ENCODE data around the gene PCDHGA5.
A peak's percentile ranks its signal among the peaks of the same experiment; 100 is the strongest.
"Not testable (repeated sequence)": the region's sequence is repeated elsewhere in the genome, so short reads cannot be mapped to it uniquely, and the experiment has no call there.

The PCDHGA5 gene
- long read RNA-seq = 0 reads

- Histone ChIP-seq H3K4me3 (replicated peaks; ENCODE audit: insufficient read depth, low read length) (peak within 1 kb of the TSS; percentile 16), H3K27ac (replicated peaks) (no peak within 1 kb of the TSS), H3K27me3 (ENCODE audit: insufficient read depth, poor library complexity, severe bottlenecking) (no peaks in the 10 kb centered on the region)
- TF ChIP-seq REST (IDR thresholded peaks at IDR 0.05; ENCODE audit: insufficient replicate concordance, low read depth) (no peak), CTCF (IDR thresholded peaks at IDR 0.05; ENCODE audit: insufficient read depth, low read length) (no peak), GABPA (IDR thresholded peaks at IDR 0.05; ENCODE audit: low read depth) (no peak), SPI1 (IDR thresholded peaks at IDR 0.05; ENCODE audit: borderline replicate concordance, low read depth) (no peak), POLR2AphosphoS5 (IDR thresholded peaks at IDR 0.05; ENCODE audit: low read depth) (no peak)
- DNase-seq (ENCODE audit: low read depth in 1 of 2, low spot score in 1 of 2) = no peak
These were observed at the start of gene PCDHGA5 for GRCh38 chr5:141363952-141364660. Gene PCDHGA5 (plus strand): TSS chr5:141364162. CDS start chr5:141364331, 169 bp downstream.

GRCh38 chr5:141316963-141317362 is 47.0 kb upstream of the PCDHGA5 start:
- H3K27me3 ChIP-seq (ENCODE audit: insufficient read depth, poor library complexity, severe bottlenecking); DNase-seq (ENCODE audit: low read depth in 1 of 2, low spot score in 1 of 2); H3K27ac ChIP-seq (replicated peaks); H3K4me3 ChIP-seq (replicated peaks; ENCODE audit: insufficient read depth, low read length): not testable (repeated sequence)

- Histone ChIP-seq H3K27ac (replicated peaks) (no peak overlapping the region), H3K4me3 (replicated peaks; ENCODE audit: insufficient read depth, low read length) (no peak overlapping the region), H3K27me3 (ENCODE audit: insufficient read depth, poor library complexity, severe bottlenecking) (no peaks in the 10 kb centered on the region)
- no peak for TF ChIP-seq REST (IDR thresholded peaks at IDR 0.05; ENCODE audit: insufficient replicate concordance, low read depth)
- TF ChIP-seq CTCF (IDR thresholded peaks at IDR 0.05; ENCODE audit: insufficient read depth, low read length) = no peak
- no peak for TF ChIP-seq POLR2AphosphoS5 (IDR thresholded peaks at IDR 0.05; ENCODE audit: low read depth)
- TF ChIP-seq GABPA (IDR thresholded peaks at IDR 0.05; ENCODE audit: low read depth) = no peak
- no peak for TF ChIP-seq SPI1 (IDR thresholded peaks at IDR 0.05; ENCODE audit: borderline replicate concordance, low read depth)
- no peak for DNase-seq (ENCODE audit: low read depth in 1 of 2, low spot score in 1 of 2)
These were observed 44.8 kb upstream of the PCDHGA5 start for GRCh38 chr5:141319202-141319601.

GRCh38 chr5:141319699-141320098 is 44.3 kb upstream of the PCDHGA5 start:
- no peak for DNase-seq (ENCODE audit: low read depth in 1 of 2, low spot score in 1 of 2)
- H3K27me3 ChIP-seq (ENCODE audit: insufficient read depth, poor library complexity, severe bottlenecking) = no peaks in the 10 kb centered on the region
- peak overlapping the region; percentile 47 for H3K4me3 ChIP-seq (replicated peaks; ENCODE audit: insufficient read depth, low read length)
- H3K27ac ChIP-seq (replicated peaks) = peak overlapping the region; percentile 84; the same call in 1 of the 2 replicates
- TF ChIP-seq SPI1 (IDR thresholded peaks at IDR 0.05; ENCODE audit: borderline replicate concordance, low read depth) (no peak), POLR2AphosphoS5 (IDR thresholded peaks at IDR 0.05; ENCODE audit: low read depth) (no peak), CTCF (IDR thresholded peaks at IDR 0.05; ENCODE audit: insufficient read depth, low read length) (no peak), GABPA (IDR thresholded peaks at IDR 0.05; ENCODE audit: low read depth) (no peak), REST (IDR thresholded peaks at IDR 0.05; ENCODE audit: insufficient replicate concordance, low read depth) (no peak)
